Small intestine (tissue), 7 donors: Measurements from ENCODE around the gene PRKAG2. TPM values are rescaled to one million over a fixed set of nuclear protein-coding genes. Genes with fewer than 3 reads are reported as not detected.
A peak's percentile ranks its signal among the peaks of the same experiment; 100 is the strongest.

Experiments
- DNase-seq, 2 donors: peaks; one replicate each; pipeline versions ENCODE4 v3.0.0 to v3.0.0-alpha.2; 2013
- FAIRE-seq: peaks from 2 replicates; lab custom pipeline; 2012; peaks lifted over from hg19 to GRCh38; lab: Jason Lieb, UNC
- H3K27ac ChIP-seq, 3 donors: one replicate each; pipeline ENCODE4 v1.5.1; 2013; ENCODE audit warnings: low read length in 2 of 3, mild to moderate bottlenecking in 2 of 3, control low read depth in 1 of 3, inconsistent platforms in 1 of 3, low read depth in 1 of 3, moderate library complexity in 1 of 3
- H3K27me3 ChIP-seq, 3 donors: one replicate each; pipeline ENCODE4 v1.6.1; 2013; ENCODE audit warnings: low read length in 3 of 3, inconsistent platforms in 1 of 3; ENCODE audit not compliant: control insufficient read depth in 3 of 3, insufficient read depth in 3 of 3
- H3K36me3 ChIP-seq, 3 donors: one replicate each; pipeline ENCODE4 v1.6.1; 2013; ENCODE audit warnings: low read length in 3 of 3, inconsistent platforms in 1 of 3, low read depth in 1 of 3, mild to moderate bottlenecking in 1 of 3, moderate library complexity in 1 of 3; ENCODE audit not compliant: control insufficient read depth in 3 of 3, insufficient read depth in 2 of 3
- H3K4me1 ChIP-seq, 3 donors: one replicate each; pipeline ENCODE4 v1.6.1; 2013; ENCODE audit warnings: low read length in 2 of 3, inconsistent platforms in 1 of 3, low read depth in 1 of 3, mild to moderate bottlenecking in 1 of 3, moderate library complexity in 1 of 3; ENCODE audit not compliant: control insufficient read depth in 3 of 3, insufficient read depth in 2 of 3
- H3K4me3 ChIP-seq, 3 donors: one replicate each; pipeline ENCODE4 v1.5.1; 2013; ENCODE audit warnings: low read length in 3 of 3, control low read depth in 1 of 3, inconsistent platforms in 1 of 3, low read depth in 1 of 3, mild to moderate bottlenecking in 1 of 3, moderate library complexity in 1 of 3
- H3K9me3 ChIP-seq, 2 donors: one replicate each; pipeline ENCODE4 v1.6.1; 2013; ENCODE audit warnings: low read depth in 1 of 2, low read length in 1 of 2; ENCODE audit not compliant: control insufficient read depth in 2 of 2, insufficient read depth in 1 of 2
- WGBS, 3 donors: extraction: QIAGEN DNeasy Blood & Tissue Kit; methylation state at CpG; one replicate each; pipeline ENCODE4 v1.1.7; 2013; 5-methylcytosine and 5-hydroxymethylcytosine counted together
- polyA plus RNA-seq, 4 donors: library from polyadenylated mRNA; stranded (reverse) in 3 of 4; unstranded in 1 of 4; fragments of 200-250 nt in 3 of 4; fragments of 120-200 nt in 1 of 4; gene quantifications; one replicate each; pipeline versions ENCODE4 v1.2.1 to v1.2.3, GENCODE V29; 2013
- donor health status: healthy with polysubstance abuse.
- donor health status: control.
- donor health status: control.
- donor health status: Bipolar disorder and iron deficiency.
- donor health status: healthy.

Gene PRKAG2
- polyA plus RNA-seq, 4 donors = 26.3 to 57.9 (median 49.4) TPM

GRCh38 chr7:151767557-151767956, 109.4 kb downstream of the PRKAG2 start:
- H3K27me3 ChIP-seq = no peaks in the 10 kb centered on the region
- no peaks in the 10 kb centered on the region for H3K4me1 ChIP-seq
- WGBS, 3 donors = 89 to 95% (median 92%) methylated on average over 4 of the region's 4 CpGs
- H3K27ac ChIP-seq = no peak overlapping the region
- no peak overlapping the region for H3K4me3 ChIP-seq
- H3K9me3 ChIP-seq = no peaks in the 10 kb centered on the region
- peaks cover 0 to 61% (median 0%) of the 10 kb centered on the region in 3 donors for H3K36me3 ChIP-seq
- DNase-seq (no peak), FAIRE-seq (no peak)

GRCh38 chr7:151764056-151764920, 112.6 kb downstream of the PRKAG2 start:
- H3K27ac ChIP-seq = no peak overlapping the region
- no peaks in the 10 kb centered on the region for H3K9me3 ChIP-seq
- no peak for DNase-seq
- no peak for FAIRE-seq
- H3K36me3 ChIP-seq = peaks cover 0 to 67% (median 0%) of the 10 kb centered on the region in 3 donors
- 89 to 94% (median 91%) methylated on average over 13 of the region's 13 CpGs for WGBS, 3 donors
- no peaks in the 10 kb centered on the region for H3K27me3 ChIP-seq
- H3K4me1 ChIP-seq = peaks cover 0 to 2% (median 0%) of the 10 kb centered on the region in 3 donors
- no peak overlapping the region for H3K4me3 ChIP-seq

GRCh38 chr7:151763420-151763984, 113.4 kb downstream of the PRKAG2 start:
- H3K27ac ChIP-seq = no peak overlapping the region
- H3K9me3 ChIP-seq = no peaks in the 10 kb centered on the region
- H3K27me3 ChIP-seq = no peaks in the 10 kb centered on the region
- FAIRE-seq (no peak), DNase-seq (no peak)
- H3K4me1 ChIP-seq = peaks cover 0 to 4% (median 0%) of the 10 kb centered on the region in 3 donors
- WGBS, 3 donors = 90 to 94% (median 94%) methylated on average over 13 of the region's 13 CpGs
- no peak overlapping the region for H3K4me3 ChIP-seq
- H3K36me3 ChIP-seq = peaks cover 0 to 67% (median 0%) of the 10 kb centered on the region in 3 donors

DNA sequence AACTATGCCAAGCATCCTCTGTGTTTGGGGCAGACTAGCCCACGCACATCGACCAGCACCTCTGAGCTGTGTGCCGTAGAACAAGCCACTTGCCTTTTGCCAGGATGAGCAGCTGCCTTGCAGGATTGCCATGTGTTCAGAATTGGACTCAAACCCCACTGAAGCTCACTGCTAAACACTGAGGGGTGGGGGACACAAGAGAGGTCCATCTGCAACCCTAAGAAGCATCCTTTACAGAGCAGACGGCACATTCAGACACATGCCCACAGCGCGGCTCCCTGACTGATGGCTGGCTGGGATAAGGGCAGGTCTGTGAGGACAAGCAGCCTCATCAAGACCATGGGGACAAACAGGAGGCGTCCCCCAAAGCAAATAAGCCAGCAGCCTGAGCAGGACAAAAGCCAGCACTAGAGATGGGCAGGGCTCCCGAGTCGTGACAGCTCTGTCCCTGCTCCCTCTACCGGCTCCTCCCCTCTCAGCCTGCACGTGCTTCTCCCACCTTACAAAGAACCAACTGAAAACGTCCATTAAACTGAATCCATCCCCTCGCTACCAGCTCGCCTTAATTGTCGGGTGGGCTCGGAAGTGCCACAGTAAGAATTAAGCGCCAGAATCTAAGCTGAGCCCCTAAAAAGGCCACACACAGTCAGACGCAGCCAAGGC, 114.2 kb downstream of the PRKAG2 start:
- DNase-seq (no peak), FAIRE-seq (no peak)
- Histone ChIP-seq H3K27ac (no peak overlapping the region), H3K4me1 (peaks cover 0 to 4% (median 0%) of the 10 kb centered on the region in 3 donors), H3K4me3 (no peak overlapping the region), H3K9me3 (no peaks in the 10 kb centered on the region), H3K27me3 (no peaks in the 10 kb centered on the region), H3K36me3 (peaks cover 0 to 71% (median 0%) of the 10 kb centered on the region in 3 donors)
- 90 to 93% (median 91%) methylated on average over 18 of the region's 18 CpGs for WGBS, 3 donors

- FAIRE-seq (no peak), DNase-seq (no peak)
- H3K27ac ChIP-seq = no peak overlapping the region
- H3K4me1 ChIP-seq = peaks cover 0 to 4% (median 0%) of the 10 kb centered on the region in 3 donors
- no peaks in the 10 kb centered on the region for H3K27me3 ChIP-seq
- H3K9me3 ChIP-seq = no peaks in the 10 kb centered on the region
- 97 to 98% (median 97%) methylated on average over 9 of the region's 9 CpGs for WGBS, 3 donors
- no peak overlapping the region for H3K4me3 ChIP-seq
- H3K36me3 ChIP-seq = peaks cover 0 to 74% (median 0%) of the 10 kb centered on the region in 3 donors
Observed at GRCh38 chr7:151761957-151762356, 115.0 kb downstream of the PRKAG2 start.

GRCh38 chr7:151761231-151761630, 115.7 kb downstream of the PRKAG2 start:
- no peak overlapping the region for H3K27ac ChIP-seq
- no peaks in the 10 kb centered on the region for H3K9me3 ChIP-seq
- FAIRE-seq = no peak
- peaks cover 0 to 75% (median 0%) of the 10 kb centered on the region in 3 donors for H3K36me3 ChIP-seq
- peaks cover 0 to 4% (median under 1%) of the 10 kb centered on the region in 3 donors for H3K4me1 ChIP-seq
- WGBS, 3 donors = 47 to 71% (median 67%) methylated on average over 3 of the region's 3 CpGs
- H3K4me3 ChIP-seq = no peak overlapping the region
- H3K27me3 ChIP-seq = no peaks in the 10 kb centered on the region
- peak; percentile 29 to 88 for DNase-seq

GRCh38 chr7:151759591-151760042, 117.3 kb downstream of the PRKAG2 start:
- H3K27me3 ChIP-seq = no peaks in the 10 kb centered on the region
- FAIRE-seq = no peak
- H3K9me3 ChIP-seq = no peaks in the 10 kb centered on the region
- no peak overlapping the region for H3K27ac ChIP-seq
- 45 to 52% (median 49%) methylated on average over 9 of the region's 9 CpGs for WGBS, 3 donors
- H3K36me3 ChIP-seq = peaks cover 0 to 80% (median 0%) of the 10 kb centered on the region in 3 donors
- H3K4me1 ChIP-seq = peaks cover 0 to 10% (median 5%) of the 10 kb centered on the region in 3 donors
- peak; percentile 66 to 76 for DNase-seq
- H3K4me3 ChIP-seq = no peak overlapping the region
